ENCODE data around the gene CYP24A1. TPM values are rescaled to one million over a fixed set of nuclear protein-coding genes. Genes with fewer than 3 reads are reported as not detected.

CYP24A1 gene
- not detected for total RNA-seq
- long read RNA-seq: 0 reads

- no peak for TF ChIP-seq CTCF (IDR thresholded peaks at IDR 0.05)
- no peak for TF ChIP-seq POLR2A (IDR thresholded peaks at IDR 0.05)
- DNase-seq: peak; percentile 38 to 60 (median 48)
- peaks cover 10 to 17% of the 10 kb centered on the region in 2 donors for H3K27me3 ChIP-seq
- no peak within 1 kb of the TSS for H3K4me3 ChIP-seq
- ATAC-seq: peak; percentile 69 to 91 (median 76)
- no peaks in the 10 kb centered on the region for H3K9me3 ChIP-seq
- no peak within 1 kb of the TSS for H3K27ac ChIP-seq
- peaks cover 0 to 11% (median 0%) of the 10 kb centered on the region in 4 donors for H3K4me1 ChIP-seq
- H3K36me3 ChIP-seq: no peaks in the 10 kb centered on the region
- under 1% methylated on average over 32 of the region's 61 CpGs for WGBS (ENCODE audit: insufficient coverage, low coverage, low lambda C conversion rate, missing lambda C conversion rate)
- intact Hi-C loops (cut with DNase I): no loop called here
Observed at GRCh38 chr20:54173653-54174456, at the start of gene CYP24A1. Gene CYP24A1, minus strand, starts transcription at chr20:54173986. Its CDS starts 407 bp downstream, at chr20:54173579.

GRCh38 chr20:54223285-54223684 lies 49.5 kb upstream of the CYP24A1 start:
- Histone ChIP-seq H3K36me3 (no peaks in the 10 kb centered on the region), H3K27me3 (no peaks in the 10 kb centered on the region), H3K9me3 (no peaks in the 10 kb centered on the region), H3K27ac (no peak overlapping the region), H3K4me3 (no peak overlapping the region), H3K4me1 (peaks cover 0 to 22% (median 8%) of the 10 kb centered on the region in 4 donors)
- ATAC-seq (no peak), DNase-seq (no peak)
- intact Hi-C loops (cut with DNase I): loop anchor here in 1 of 2 donors (10.0 kb wide), 1 partner anchor 422 kb away; no protein-coding TSS in a partner anchor
- 54% methylated on average over 2 of the region's 5 CpGs for WGBS (ENCODE audit: insufficient coverage, low coverage, low lambda C conversion rate, missing lambda C conversion rate)
- TF ChIP-seq CTCF (IDR thresholded peaks at IDR 0.05): no peak
- no peak for TF ChIP-seq POLR2A (IDR thresholded peaks at IDR 0.05)

GRCh38 chr20:54221996-54222890 lies 48.5 kb upstream of the CYP24A1 start:
- TF ChIP-seq CTCF (IDR thresholded peaks at IDR 0.05) (no peak), POLR2A (IDR thresholded peaks at IDR 0.05) (no peak)
- Histone ChIP-seq H3K4me1 (peaks cover 0 to 22% (median 8%) of the 10 kb centered on the region in 4 donors), H3K27me3 (no peaks in the 10 kb centered on the region), H3K9me3 (no peaks in the 10 kb centered on the region), H3K27ac (peak overlapping the region in 2 of 3 donors; percentile 46 to 60), H3K36me3 (no peaks in the 10 kb centered on the region), H3K4me3 (no peak overlapping the region)
- ATAC-seq (peak; percentile 31 to 55 (median 49)), DNase-seq (no peak)
- 45% methylated on average over 15 of the region's 17 CpGs for WGBS (ENCODE audit: insufficient coverage, low coverage, low lambda C conversion rate, missing lambda C conversion rate)
- intact Hi-C loops (cut with DNase I): loop anchor here in 1 of 2 donors (10.0 kb wide), 1 partner anchor 423 kb away; no protein-coding TSS in a partner anchor

GRCh38 chr20:54221353-54221752 lies 47.6 kb upstream of the CYP24A1 start:
- intact Hi-C loops (cut with DNase I): loop anchor here in 1 of 2 donors (10.0 kb wide), 1 partner anchor 423 kb away; no protein-coding TSS in a partner anchor
- H3K4me1 ChIP-seq: peaks cover 0 to 22% (median 8%) of the 10 kb centered on the region in 4 donors
- no peak overlapping the region for H3K4me3 ChIP-seq
- no peaks in the 10 kb centered on the region for H3K9me3 ChIP-seq
- TF ChIP-seq POLR2A (IDR thresholded peaks at IDR 0.05) (no peak), CTCF (IDR thresholded peaks at IDR 0.05) (no peak)
- H3K27ac ChIP-seq: peak overlapping the region in 2 of 3 donors; percentile 46 to 60
- H3K36me3 ChIP-seq: no peaks in the 10 kb centered on the region
- H3K27me3 ChIP-seq: no peaks in the 10 kb centered on the region
- ATAC-seq (peak; percentile 89 to 95 (median 90)), DNase-seq (peak in 2 of 3 donors; percentile 62 to 74)
- WGBS (ENCODE audit: insufficient coverage, low coverage, low lambda C conversion rate, missing lambda C conversion rate): 14% methylated on average over 4 of the region's 4 CpGs
